Progenitor cell of endocrine pancreas (in vitro differentiated cells): Measurements from ENCODE around the gene ZNF554. TPM values are rescaled to one million over a fixed set of nuclear protein-coding genes. Genes with fewer than 3 reads are reported as not detected.
"Not testable (repeated sequence)": the region's sequence is repeated elsewhere in the genome, so short reads cannot be mapped to it uniquely, and the experiment has no call there.

Source experiments
- DNase-seq: peaks from one replicate; pipeline ENCODE4 v3.0.0; 2021; ENCODE audit warnings: low spot score; ENCODE audit not compliant: unreplicated experiment
- H3K27ac Mint-ChIP-seq: 2 replicates; pipeline ENCODE4 v1.8.0; 2021; ENCODE audit warnings: mild to moderate bottlenecking, moderate library complexity, mixed read lengths
- H3K27me3 Mint-ChIP-seq: 2 replicates; pipeline ENCODE4 v1.8.0; 2021; ENCODE audit warnings: mixed read lengths
- H3K36me3 Mint-ChIP-seq: 2 replicates; pipeline ENCODE4 v1.8.0; 2022; ENCODE audit warnings: mixed read lengths; ENCODE audit not compliant: insufficient read depth
- H3K4me1 Mint-ChIP-seq: 2 replicates; pipeline ENCODE4 v1.8.0; 2021; ENCODE audit warnings: low read depth, mixed read lengths
- H3K4me3 Mint-ChIP-seq: 2 replicates; pipeline ENCODE4 v1.8.0; 2021; ENCODE audit warnings: low read depth, mild to moderate bottlenecking, moderate library complexity, mixed read lengths
- H3K9me3 Mint-ChIP-seq: 2 replicates; pipeline ENCODE4 v1.8.0; 2021; ENCODE audit warnings: low read depth, mixed read lengths
- total RNA-seq: library from RNA; stranded (reverse); gene quantifications from 2 replicates; pipeline ENCODE4 v1.2.1, GENCODE V29; 2021
- TF ChIP-seq, protein P1 (sequence below): fragments of 200-600 bp; sonication (generic); IDR thresholded peaks from one replicate; pipeline ENCODE4 v1.5.0; 2021; ENCODE audit warnings: antibody characterized with exemption, mild to moderate bottlenecking; ENCODE audit not compliant: unreplicated experiment

Gene ZNF554
- total RNA-seq, 1 donor from 2014 or later, result 14.1 TPM

DNA sequence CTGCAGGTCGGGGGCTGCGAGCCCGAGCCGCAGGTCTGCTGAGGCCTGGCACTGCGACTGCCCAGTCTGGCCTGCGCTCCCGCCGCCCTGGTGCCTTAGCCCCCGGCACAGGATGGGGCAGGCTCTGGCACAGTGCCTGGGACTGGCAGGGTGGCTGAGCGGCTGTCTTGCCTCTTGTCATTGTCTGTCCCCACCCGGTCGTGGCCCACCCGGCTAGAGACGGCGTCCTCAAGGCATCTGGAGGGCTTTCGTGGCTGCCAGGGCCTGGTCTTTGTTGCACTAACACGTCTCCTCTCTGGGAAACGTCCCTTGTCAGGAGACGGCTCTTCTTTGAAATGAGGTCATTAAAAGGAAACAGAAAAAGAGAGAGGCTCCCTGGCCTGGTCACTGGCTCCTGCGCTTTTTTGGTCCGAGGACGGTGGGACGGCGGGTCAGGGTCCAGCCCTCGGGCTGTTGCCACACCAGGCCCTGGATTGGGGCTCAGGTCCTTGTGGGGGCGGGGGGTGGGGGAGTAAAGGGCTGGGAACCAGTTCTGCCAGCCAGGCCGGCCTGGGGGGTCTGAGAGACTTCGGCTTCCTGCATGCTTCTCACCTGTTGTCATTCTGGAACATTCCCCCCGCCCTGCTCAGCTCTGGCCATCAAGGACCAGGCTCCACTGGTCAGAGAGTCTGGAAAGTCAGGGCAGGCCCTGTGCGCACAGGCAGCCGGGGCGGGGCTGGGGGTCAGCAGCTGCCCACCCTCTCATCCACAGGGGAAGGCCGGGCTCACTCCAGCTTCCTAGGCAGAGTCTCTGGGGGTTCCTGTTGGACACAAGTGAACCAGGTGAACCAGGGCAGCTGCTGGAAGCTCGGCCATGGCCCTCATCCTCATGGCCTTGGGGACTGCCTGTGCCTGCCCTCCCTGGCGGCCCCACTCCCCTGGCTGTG is 6.2 kb upstream of the ZNF554 start:
- H3K27ac Mint-ChIP-seq, result no peak overlapping the region

GRCh38 chr19:2814426-2814825 is 5.2 kb upstream of the ZNF554 start:
- Mint-ChIP-seq H3K27ac (no peak overlapping the region), H3K9me3 (no peaks in the 10 kb centered on the region), H3K36me3 (peaks cover 1% of the 10 kb centered on the region), H3K27me3 (no peaks in the 10 kb centered on the region), H3K4me3 (no peak overlapping the region), H3K4me1 (no peaks in the 10 kb centered on the region)
- DNase-seq, result no peak
- TF ChIP-seq, protein P1, sequence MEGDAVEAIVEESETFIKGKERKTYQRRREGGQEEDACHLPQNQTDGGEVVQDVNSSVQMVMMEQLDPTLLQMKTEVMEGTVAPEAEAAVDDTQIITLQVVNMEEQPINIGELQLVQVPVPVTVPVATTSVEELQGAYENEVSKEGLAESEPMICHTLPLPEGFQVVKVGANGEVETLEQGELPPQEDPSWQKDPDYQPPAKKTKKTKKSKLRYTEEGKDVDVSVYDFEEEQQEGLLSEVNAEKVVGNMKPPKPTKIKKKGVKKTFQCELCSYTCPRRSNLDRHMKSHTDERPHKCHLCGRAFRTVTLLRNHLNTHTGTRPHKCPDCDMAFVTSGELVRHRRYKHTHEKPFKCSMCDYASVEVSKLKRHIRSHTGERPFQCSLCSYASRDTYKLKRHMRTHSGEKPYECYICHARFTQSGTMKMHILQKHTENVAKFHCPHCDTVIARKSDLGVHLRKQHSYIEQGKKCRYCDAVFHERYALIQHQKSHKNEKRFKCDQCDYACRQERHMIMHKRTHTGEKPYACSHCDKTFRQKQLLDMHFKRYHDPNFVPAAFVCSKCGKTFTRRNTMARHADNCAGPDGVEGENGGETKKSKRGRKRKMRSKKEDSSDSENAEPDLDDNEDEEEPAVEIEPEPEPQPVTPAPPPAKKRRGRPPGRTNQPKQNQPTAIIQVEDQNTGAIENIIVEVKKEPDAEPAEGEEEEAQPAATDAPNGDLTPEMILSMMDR, result no peak

More for the DNA sequence above, 6.2 kb upstream of the ZNF554 start:
- H3K27me3 Mint-ChIP-seq, result no peaks in the 10 kb centered on the region
- H3K9me3 Mint-ChIP-seq, result no peaks in the 10 kb centered on the region
- H3K4me1 Mint-ChIP-seq, result no peaks in the 10 kb centered on the region
- TF ChIP-seq, protein P1, result no peak
- no peak for DNase-seq
- peaks cover 6% of the 10 kb centered on the region for H3K36me3 Mint-ChIP-seq
- H3K4me3 Mint-ChIP-seq, result no peak overlapping the region

- H3K4me1 Mint-ChIP-seq, result peaks cover under 1% of the 10 kb centered on the region
- no peak overlapping the region for H3K27ac Mint-ChIP-seq
- H3K27me3 Mint-ChIP-seq, result no peaks in the 10 kb centered on the region
- DNase-seq, result no peak
- TF ChIP-seq, protein P1, result no peak
- no peaks in the 10 kb centered on the region for H3K9me3 Mint-ChIP-seq
- no peak overlapping the region for H3K4me3 Mint-ChIP-seq
- peaks cover 1% of the 10 kb centered on the region for H3K36me3 Mint-ChIP-seq
Observed at GRCh38 chr19:2815191-2815614, 4.5 kb upstream of the ZNF554 start.

GRCh38 chr19:2815923-2816322 is 3.7 kb upstream of the ZNF554 start:
- Mint-ChIP-seq H3K27ac (peak overlapping the region; percentile 20), H3K36me3 (peaks cover 1% of the 10 kb centered on the region), H3K4me1 (peaks cover 3% of the 10 kb centered on the region), H3K9me3 (no peaks in the 10 kb centered on the region), H3K27me3 (no peaks in the 10 kb centered on the region), H3K4me3 (no peak overlapping the region)
- TF ChIP-seq, protein P1, result no peak
- DNase-seq, result no peak

DNA sequence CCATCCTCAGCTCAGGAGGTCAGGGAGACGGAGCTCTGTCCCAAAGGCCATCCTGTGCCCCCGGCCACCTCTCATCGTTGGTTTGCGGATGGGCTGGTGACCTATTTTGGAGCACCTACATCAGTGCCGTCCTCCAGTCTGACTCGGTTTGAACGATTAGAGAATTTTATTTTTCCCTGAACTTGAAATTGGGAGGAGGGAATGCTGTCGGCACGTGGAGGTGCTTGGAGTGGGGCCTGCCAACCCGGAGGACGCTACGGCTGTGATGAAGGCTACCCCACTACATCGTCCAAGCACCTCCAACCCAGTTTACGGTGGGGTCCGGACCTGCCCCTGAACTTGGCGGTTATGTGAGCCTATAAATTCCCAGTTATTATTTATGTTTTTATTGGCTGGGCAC is 3.0 kb upstream of the ZNF554 start:
- TF ChIP-seq, protein P1, result no peak
- no peak for DNase-seq
- no peaks in the 10 kb centered on the region for H3K9me3 Mint-ChIP-seq
- H3K27me3 Mint-ChIP-seq, result no peaks in the 10 kb centered on the region
- peaks cover 1% of the 10 kb centered on the region for H3K36me3 Mint-ChIP-seq
- no peak overlapping the region for H3K4me3 Mint-ChIP-seq
- no peak overlapping the region for H3K27ac Mint-ChIP-seq
- H3K4me1 Mint-ChIP-seq, result peaks cover 3% of the 10 kb centered on the region

DNA sequence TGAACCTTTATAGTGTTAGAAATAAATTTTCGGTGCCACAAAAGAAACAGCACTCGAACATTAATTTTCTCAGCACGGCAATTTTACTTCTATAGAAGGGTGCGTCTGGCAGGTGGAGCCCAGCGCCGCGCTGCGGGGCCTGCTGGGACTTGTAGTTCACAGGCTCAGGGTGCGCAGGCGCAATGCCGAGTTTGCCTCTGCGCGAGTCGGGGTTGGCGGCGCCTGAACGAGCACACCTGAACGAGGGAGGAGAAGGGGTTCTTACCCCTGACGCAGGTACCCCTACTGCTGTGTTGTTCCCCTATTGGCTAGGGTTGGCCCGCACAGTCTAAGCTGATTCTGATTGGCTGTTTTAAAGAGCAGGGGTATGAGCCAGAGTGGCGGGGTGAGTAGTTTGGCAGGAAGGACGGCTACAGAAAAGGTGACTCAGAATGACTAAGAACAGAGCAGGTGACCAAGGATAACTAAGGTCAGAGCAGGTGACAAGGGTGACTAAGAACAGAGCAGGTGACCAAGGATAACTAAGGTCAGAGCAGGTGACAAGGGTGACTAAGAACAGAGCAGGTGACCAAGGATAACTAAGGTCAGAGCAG is 2.3 kb upstream of the ZNF554 start:
- H3K27ac Mint-ChIP-seq, H3K36me3 Mint-ChIP-seq, H3K4me1 Mint-ChIP-seq, H3K9me3 Mint-ChIP-seq, DNase-seq, H3K4me3 Mint-ChIP-seq, H3K27me3 Mint-ChIP-seq: not testable (repeated sequence)
